ENCODE results near the gene MSH5.
A peak's percentile ranks its signal among the peaks of the same experiment; 100 is the strongest.

MSH5 gene

GRCh38 chr6:31777667-31778050, 37.9 kb downstream of the MSH5 start:
- no peak for DNase-seq (ENCODE audit: low spot score)
- Histone ChIP-seq H3K4me3 (ENCODE audit: severe bottlenecking) (no peak overlapping the region), H3K9me3 (ENCODE audit: severe bottlenecking) (no peaks in the 10 kb centered on the region), H3K4me1 (ENCODE audit: insufficient read depth, poor library complexity, severe bottlenecking) (peaks cover 19% of the 10 kb centered on the region), H3K27me3 (ENCODE audit: insufficient read depth, poor library complexity, severe bottlenecking) (no peaks in the 10 kb centered on the region), H3K36me3 (ENCODE audit: low read depth) (peaks cover 28% of the 10 kb centered on the region), H3K27ac (ENCODE audit: poor library complexity, severe bottlenecking) (peak overlapping the region; percentile 73)
- TF ChIP-seq, protein P1, sequence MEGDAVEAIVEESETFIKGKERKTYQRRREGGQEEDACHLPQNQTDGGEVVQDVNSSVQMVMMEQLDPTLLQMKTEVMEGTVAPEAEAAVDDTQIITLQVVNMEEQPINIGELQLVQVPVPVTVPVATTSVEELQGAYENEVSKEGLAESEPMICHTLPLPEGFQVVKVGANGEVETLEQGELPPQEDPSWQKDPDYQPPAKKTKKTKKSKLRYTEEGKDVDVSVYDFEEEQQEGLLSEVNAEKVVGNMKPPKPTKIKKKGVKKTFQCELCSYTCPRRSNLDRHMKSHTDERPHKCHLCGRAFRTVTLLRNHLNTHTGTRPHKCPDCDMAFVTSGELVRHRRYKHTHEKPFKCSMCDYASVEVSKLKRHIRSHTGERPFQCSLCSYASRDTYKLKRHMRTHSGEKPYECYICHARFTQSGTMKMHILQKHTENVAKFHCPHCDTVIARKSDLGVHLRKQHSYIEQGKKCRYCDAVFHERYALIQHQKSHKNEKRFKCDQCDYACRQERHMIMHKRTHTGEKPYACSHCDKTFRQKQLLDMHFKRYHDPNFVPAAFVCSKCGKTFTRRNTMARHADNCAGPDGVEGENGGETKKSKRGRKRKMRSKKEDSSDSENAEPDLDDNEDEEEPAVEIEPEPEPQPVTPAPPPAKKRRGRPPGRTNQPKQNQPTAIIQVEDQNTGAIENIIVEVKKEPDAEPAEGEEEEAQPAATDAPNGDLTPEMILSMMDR (IDR thresholded peaks at IDR 0.05; ENCODE audit: poor library complexity, severe bottlenecking), result no peak
- no peak for ATAC-seq (ENCODE audit: low read depth)

DNA sequence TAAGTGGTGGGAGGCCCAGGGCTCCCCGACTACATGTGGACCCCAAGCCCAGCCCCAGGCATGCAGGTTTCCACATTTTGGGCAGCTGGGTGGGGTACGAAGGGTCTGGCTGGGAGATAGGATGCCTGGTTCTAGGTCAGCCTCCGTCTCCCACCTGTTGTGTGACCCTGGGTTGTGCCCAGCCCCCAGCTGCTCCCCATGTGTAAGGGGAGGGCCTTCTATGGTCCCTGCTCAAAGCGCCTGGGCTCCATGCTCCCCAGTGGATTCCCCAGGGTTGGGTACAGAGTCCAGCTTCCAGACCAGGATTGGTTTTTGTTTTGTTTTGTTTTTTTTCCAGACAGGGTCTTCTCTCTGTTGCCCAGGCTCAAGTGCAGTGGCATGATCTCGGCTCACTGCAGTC, 38.4 kb downstream of the MSH5 start:
- Histone ChIP-seq H3K27me3 (ENCODE audit: insufficient read depth, poor library complexity, severe bottlenecking) (no peaks in the 10 kb centered on the region), H3K36me3 (ENCODE audit: low read depth) (peaks cover 33% of the 10 kb centered on the region), H3K27ac (ENCODE audit: poor library complexity, severe bottlenecking) (peak overlapping the region; percentile 73), H3K4me1 (ENCODE audit: insufficient read depth, poor library complexity, severe bottlenecking) (peaks cover 19% of the 10 kb centered on the region), H3K4me3 (ENCODE audit: severe bottlenecking) (no peak overlapping the region), H3K9me3 (ENCODE audit: severe bottlenecking) (no peaks in the 10 kb centered on the region)
- TF ChIP-seq, protein P1 (IDR thresholded peaks at IDR 0.05; ENCODE audit: poor library complexity, severe bottlenecking), result no peak
- no peak for DNase-seq (ENCODE audit: low spot score)
- no peak for ATAC-seq (ENCODE audit: low read depth)

DNA sequence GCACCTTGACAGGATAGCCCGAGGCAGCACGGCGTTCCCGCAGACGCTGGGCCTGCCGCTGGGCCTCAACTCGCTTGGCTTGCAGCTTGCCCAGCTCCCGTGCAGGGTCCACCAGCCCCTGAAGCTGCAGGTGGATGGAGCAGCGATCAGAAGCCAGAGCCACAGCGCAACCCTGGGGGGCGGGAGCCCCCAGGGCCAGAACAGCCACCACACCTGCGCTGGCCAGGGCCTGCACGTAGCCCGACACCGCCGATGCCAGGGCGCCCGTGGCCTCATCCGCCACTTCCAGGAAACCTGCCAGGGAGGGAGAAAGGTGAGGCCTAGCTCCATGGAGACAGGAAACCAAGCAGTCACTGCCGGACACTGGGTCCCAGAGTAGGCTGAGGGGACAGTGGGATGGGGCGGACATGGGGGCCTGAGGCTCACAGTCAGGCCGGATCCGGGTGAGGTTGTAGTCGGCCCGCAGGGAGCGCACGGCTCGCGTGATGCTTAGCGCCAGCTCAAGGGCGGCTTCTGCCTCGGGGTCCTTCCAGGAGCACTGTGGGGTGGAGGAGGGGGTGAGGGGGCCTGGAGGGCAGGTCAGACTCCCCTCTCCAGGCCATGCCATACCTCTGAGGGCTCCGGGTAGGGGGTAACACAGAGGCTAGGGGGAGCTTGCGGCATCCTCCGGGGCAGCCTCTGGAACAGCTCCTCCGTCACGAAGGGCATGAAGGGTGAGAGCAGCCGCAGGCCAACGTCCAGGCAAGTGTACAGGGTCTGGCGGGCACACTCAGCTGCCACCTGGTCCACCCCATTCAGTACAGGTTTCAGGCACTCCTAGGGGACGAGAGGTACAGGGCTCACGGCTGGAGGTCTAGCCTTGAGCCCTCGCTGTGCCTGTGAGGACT, 39.4 kb downstream of the MSH5 start:
- peaks cover 19% of the 10 kb centered on the region for H3K4me1 ChIP-seq (ENCODE audit: insufficient read depth, poor library complexity, severe bottlenecking)
- no peak for ATAC-seq (ENCODE audit: low read depth)

DNA sequence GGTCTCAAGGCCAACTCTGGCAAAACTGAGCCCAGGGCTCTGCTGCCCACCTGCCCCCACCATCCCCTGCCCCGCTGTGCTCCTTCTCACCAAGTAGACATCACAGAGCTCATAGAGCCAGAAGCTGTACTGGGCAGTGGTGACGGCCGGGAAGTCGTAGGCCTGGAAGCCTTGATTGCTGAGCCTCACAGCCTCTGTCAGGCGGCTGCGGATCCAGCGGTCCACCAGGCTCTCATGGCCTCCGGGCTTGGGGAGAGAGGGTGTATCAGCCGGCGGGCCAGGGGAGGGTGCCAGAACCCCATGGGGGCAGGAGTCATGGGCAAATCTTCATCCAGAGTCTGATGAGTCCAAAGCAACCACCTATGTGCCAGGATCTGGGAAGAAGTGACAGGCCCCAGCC, 40.1 kb downstream of the MSH5 start:
- Histone ChIP-seq H3K36me3 (ENCODE audit: low read depth) (peaks cover 50% of the 10 kb centered on the region), H3K9me3 (ENCODE audit: severe bottlenecking) (no peaks in the 10 kb centered on the region), H3K4me3 (ENCODE audit: severe bottlenecking) (no peak overlapping the region), H3K4me1 (ENCODE audit: insufficient read depth, poor library complexity, severe bottlenecking) (peaks cover 19% of the 10 kb centered on the region), H3K27me3 (ENCODE audit: insufficient read depth, poor library complexity, severe bottlenecking) (no peaks in the 10 kb centered on the region), H3K27ac (ENCODE audit: poor library complexity, severe bottlenecking) (no peak overlapping the region)
- DNase-seq (ENCODE audit: low spot score) (no peak), ATAC-seq (ENCODE audit: low read depth) (no peak)
- TF ChIP-seq, protein P1 (IDR thresholded peaks at IDR 0.05; ENCODE audit: poor library complexity, severe bottlenecking), result no peak

More for the DNA sequence above, 39.4 kb downstream of the MSH5 start:
- Histone ChIP-seq H3K27me3 (ENCODE audit: insufficient read depth, poor library complexity, severe bottlenecking) (no peaks in the 10 kb centered on the region), H3K9me3 (ENCODE audit: severe bottlenecking) (no peaks in the 10 kb centered on the region), H3K36me3 (ENCODE audit: low read depth) (peaks cover 44% of the 10 kb centered on the region), H3K4me3 (ENCODE audit: severe bottlenecking) (no peak overlapping the region), H3K27ac (ENCODE audit: poor library complexity, severe bottlenecking) (no peak overlapping the region)
- TF ChIP-seq, protein P1 (IDR thresholded peaks at IDR 0.05; ENCODE audit: poor library complexity, severe bottlenecking), result no peak
- no peak for DNase-seq (ENCODE audit: low spot score)

Measured in RWPE2 (cell line).